Activated CD4-positive, alpha-beta T cell treated with anti-CD3 and anti-CD28 coated beads for 48 hours (primary cell): Measurements from ENCODE around the gene PDE5A.

Experiments
- DNase-seq: peaks from one replicate; pipeline ENCODE4 v3.0.0-alpha.2; 2020

PDE5A gene

GRCh38 chr4:119580293-119580692, 48.3 kb downstream of the PDE5A start:
- no peak for DNase-seq

- DNase-seq: no peak
These were observed 48.8 kb downstream of the PDE5A start for GRCh38 chr4:119579823-119580222.

GRCh38 chr4:119570401-119570800, 58.2 kb downstream of the PDE5A start:
- no peak for DNase-seq

DNA sequence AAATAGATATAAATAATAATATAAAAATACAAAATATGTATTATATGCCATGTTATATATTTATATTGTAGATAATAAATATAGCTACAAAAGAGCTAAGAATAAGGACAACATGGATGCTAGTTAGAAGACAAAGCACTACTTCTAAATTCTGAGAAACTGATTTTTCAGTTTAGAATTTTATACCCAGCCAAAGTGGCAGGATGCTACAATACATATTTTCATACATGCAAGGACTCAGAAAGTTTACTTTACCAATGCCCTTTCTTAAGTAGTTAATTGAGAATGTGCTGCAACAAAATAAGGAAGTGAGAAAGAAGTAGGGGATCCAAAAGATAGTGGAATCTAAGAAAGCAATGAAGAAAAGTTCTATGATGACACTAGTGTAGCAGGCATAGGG, 64.5 kb downstream of the PDE5A start:
- no peak for DNase-seq

DNA sequence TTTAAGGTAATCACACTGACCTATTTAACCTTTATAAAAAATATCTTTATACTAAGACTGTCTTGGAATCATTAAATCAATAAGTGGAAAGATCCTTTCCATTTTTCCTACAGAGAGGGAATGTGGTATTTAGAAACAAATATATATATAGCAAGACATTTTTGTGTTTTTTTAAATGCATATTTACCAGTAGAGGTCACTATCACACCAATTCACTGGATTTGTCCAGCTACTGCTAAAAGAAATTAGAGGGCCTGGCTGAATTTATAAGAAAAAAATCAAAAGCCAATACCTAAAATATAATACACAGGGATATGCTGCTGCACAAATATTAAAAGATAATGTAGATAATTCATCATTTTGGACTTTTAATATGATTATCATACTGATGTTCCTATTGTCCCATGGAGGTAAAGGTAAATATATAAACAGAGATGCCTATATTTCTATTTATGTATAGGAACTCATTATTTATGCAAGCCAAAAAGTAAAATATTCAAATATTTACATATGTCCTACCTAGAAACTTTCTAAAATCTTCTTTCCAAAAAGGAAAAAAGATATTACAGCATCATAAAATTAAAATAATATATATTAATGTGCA, 69.5 kb downstream of the PDE5A start:
- no peak for DNase-seq

DNA sequence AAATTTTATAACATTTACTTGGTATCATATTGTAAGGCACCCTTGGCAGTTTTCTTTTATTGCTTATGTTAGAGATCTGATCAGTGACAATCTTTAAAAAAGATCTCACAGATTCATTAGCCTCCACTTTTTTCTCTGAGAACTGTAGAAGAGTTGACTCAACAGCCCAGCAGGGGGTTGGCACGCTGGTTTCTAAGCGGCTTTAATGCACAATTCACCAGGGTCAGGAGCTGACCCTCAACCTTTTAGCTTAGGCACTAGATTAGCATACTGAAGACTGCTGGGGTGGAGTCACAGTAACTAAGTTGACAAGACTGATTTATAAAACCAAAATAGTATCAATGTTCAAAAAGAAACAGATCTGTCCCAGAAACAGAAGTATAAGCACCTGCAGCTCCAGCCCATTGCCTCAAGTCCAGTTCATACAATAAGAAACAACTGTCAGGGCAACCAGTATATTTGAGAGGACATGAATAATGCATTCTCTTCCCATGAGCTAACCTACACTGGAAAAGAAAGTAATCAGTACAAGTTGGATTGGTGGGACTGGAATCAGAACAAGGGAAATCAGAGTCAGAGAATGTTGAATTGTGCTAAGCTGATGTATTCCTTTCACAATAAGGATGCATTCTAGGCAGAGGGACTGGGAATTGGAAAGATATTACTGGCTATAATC, 77.6 kb downstream of the PDE5A start:
- no peak for DNase-seq

DNA sequence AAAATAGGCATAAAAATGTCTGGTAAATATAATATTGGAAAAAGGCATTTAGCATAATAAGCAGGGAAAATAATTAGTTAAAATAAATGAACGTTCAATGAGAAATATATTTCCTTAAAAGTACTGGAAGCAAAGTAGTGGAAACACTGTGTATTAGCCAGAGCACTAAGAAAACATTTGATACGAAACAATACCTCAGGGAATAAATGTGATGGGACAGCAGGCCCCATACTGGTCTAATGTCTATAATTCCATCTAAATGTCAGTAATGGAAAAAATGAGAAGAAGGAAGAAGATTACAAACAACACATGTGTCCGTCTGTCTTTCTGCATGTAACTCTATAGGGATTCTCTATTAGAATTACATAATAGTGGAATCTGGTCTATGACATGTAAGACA, 79.0 kb downstream of the PDE5A start:
- no peak for DNase-seq

DNA sequence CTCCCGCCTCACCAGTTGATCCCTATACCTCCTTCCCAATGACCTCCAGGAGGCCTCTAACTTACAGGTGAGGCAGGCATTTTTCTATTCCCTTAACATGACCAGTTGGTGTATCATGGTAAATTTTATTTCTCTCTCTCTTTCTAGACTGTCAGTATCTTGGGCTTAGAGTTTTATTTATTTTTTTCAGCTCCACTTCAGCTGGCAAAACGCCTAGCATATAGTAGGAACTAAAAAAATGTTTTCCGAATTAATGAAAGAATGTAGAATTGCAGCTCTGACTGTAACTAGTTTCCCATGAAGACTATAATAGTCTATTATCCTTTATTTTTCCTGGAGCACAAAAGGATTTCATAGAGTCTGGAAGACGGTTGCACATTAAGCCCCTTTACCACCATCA, 84.8 kb downstream of the PDE5A start:
- no peak for DNase-seq

GRCh38 chr4:119543187-119543586, 85.4 kb downstream of the PDE5A start:
- no peak for DNase-seq

DNA sequence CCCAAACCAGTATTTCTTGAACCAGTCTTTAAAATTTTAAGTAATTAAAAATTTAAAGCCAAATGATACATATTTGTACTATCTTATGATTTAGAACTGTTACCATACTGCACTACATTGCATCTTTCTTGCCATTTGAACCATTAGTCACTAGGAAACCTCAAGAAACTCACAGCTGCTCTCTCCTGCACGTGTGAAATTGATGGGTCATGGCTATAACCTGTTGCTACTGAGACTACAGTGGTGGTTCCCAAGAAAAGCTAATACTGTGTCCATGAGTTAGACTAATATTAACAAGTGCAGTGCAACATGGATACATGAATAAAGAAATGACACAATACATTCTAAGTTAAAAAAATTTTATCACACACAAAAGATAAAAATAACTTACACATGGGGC, 88.4 kb downstream of the PDE5A start:
- DNase-seq: no peak

GRCh38 chr4:119537586-119537985, 91.0 kb downstream of the PDE5A start:
- no peak for DNase-seq

DNA sequence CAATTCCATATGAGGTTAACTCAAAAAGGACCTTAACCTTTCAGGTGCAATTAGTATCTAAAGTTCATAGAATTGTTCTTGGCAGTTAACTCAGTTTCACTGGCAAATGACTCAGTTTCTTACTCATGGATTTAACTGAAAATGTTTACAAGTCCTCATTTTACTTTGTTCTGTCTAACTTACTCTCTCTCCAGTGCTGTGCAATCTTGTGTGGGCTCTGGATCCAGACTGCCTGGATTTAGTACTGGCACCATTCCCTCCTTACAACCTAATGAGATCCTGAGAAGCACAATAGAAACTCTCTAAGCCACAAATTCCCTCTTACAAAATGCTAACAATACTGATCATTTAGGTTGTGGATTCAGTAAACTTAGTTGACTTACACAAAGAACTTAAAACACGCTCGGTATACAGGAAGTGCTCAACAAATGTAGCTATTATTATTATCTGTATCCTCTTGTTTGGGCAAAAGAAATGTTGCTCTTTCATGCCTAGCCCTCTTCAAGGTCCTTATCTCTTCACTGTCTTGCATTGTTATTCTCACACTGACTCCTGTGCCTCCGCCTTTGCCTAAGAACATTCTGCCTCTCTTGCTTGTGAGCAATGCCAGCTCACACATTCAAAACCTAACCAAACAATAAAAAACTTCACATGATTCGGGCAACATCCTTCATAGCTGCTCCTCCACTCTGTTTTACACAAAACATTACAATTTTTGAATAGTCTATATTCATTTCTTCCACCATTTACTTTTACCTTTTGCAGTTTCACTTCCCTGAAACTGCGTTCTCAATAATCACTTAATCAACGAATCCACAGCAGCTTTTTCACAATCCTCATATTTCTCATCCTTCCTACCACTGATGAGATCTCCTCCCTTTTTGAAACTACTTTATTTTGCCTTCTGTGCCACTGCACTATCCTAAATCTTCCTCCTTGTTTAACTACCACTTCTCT, 91.8 kb downstream of the PDE5A start:
- no peak for DNase-seq

GRCh38 chr4:119532319-119532718, 96.3 kb downstream of the PDE5A start:
- DNase-seq: no peak

GRCh38 chr4:119529788-119530187, 98.8 kb downstream of the PDE5A start:
- no peak for DNase-seq

DNA sequence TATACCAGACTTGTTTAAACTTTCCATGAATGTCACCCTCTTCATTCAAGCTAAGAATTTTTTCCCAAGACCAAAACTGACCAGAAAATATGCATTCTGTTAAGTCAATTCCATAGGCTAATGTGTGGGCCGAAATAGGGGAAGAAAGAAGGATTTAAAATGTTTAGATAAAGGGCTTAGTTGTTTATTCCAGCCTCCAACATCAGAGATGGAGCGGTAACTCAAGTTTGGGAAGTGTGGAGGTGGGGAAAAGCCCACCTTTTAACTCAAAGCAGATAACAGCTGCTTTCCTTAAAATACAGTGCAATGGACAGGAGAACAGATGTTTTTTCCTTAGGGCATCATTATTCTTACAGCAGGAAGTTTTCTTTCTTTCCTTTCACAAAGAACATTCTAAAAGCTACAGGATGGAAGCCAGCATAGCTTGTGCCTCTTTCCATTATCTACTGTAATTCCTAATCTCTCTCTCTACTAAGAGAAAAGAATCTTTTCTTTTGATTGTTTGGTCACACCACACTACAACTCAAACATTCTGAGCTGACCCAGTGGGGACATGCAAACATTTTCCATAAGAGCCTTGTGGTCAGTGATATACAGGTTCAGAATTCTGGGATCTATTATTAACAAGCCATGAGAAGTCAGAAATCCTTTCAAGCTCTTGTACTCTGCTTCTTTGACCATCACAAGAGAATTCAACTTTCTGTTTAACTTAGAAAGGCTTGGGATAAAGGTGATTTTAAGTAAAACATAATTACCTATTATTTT, 101.6 kb downstream of the PDE5A start:
- DNase-seq: no peak

GRCh38 chr4:119525771-119526712, 102.6 kb downstream of the PDE5A start:
- DNase-seq: no peak

- DNase-seq: no peak
These were observed 103.4 kb downstream of the PDE5A start for GRCh38 chr4:119525005-119525749.

- no peak for DNase-seq
These were observed 105.2 kb downstream of the PDE5A start for GRCh38 chr4:119523399-119523798.

DNA sequence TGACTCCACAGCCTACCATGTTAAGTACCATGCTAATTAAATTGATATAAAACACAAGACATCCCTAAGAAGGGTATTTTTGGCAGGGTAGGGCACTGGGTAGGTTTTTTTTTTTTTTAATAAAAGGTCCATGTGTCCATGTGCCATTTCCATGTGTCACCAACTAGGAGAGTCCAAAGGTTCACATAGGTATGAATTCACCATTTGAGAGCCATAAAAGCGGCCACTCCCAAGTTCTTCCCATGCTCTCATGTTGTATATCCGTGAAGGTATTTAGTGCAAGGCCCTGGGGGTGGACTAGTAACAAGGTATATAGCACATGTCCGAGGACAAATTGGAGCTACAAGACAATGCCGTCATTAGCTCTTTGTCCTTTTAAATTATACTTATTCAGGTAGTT, 107.3 kb downstream of the PDE5A start:
- no peak for DNase-seq

DNA sequence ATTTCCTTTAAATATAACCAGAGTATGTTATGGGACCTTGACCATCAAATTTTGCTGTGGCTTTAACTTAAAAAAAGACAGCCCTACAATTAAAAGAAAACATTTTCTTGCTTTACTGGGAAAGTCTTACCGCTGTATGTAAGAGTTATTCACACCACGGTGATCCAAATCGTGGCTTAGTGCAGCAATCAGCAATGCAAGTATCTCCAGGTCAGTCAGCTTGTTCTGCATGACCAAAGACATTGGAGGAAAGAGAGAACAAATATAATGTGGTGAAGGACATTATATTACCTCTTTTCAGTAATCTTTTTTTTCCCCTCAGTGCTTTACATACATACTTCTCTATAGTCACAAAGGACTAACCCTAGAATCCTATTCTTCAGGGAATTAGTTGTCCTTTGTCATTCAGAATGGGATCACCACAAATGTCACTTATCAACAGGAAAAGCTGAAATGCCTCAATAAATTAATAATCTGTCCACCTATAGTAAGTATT, 109.6 kb downstream of the PDE5A start:
- no peak for DNase-seq
